ENCODE data around the gene ARHGEF1.

GRCh38 chr19:41926763-41927496, 43.9 kb downstream of the ARHGEF1 start:
- TF ChIP-seq POLR2A (IDR thresholded peaks at IDR 0.05) (no peak), CTCF (IDR thresholded peaks at IDR 0.05 in 4 of 5, conservative IDR thresholded peaks at IDR 0.05 in 1 of 5) (no peak)
